CD4-positive, alpha-beta T cell (primary cell): ENCODE measurements around the gene ATP2B2. TPM values are rescaled to one million over a fixed set of nuclear protein-coding genes. Genes with fewer than 3 reads are reported as not detected.

Experiments used
- ATAC-seq: fragments of 200-7000 bp; cut with Tn5 transposase; one replicate; pipeline ENCODE4 v1.10.0; 2022; ENCODE audit warnings: mild to moderate bottlenecking; ENCODE audit not compliant: poor library complexity
- CTCF ChIA-PET: fragments of 350-600 bp; sonication (Branson Sonifier 250); formaldehyde crosslinking; loops from one replicate; lab custom pipeline; 2021; ENCODE audit warnings: antibody characterized with exemption, inconsistent platforms; lab: Charles Lee
- POLR2A ChIA-PET: fragments of 350-600 bp; sonication (Branson Sonifier 250); formaldehyde crosslinking; loops from one replicate; lab custom pipeline; 2021; ENCODE audit warnings: antibody characterized with exemption, inconsistent platforms; lab: Charles Lee
- DNase-seq, 14 experiments: peaks; one replicate each; pipeline ENCODE4 v3.0.0-alpha.2; 2013 to 2020; ENCODE audit warnings: mixed read lengths in 2 of 14
- H3K27ac ChIP-seq, 2 donors: one replicate each; pipeline versions ENCODE4 v1.5.1 to v1.7.0; 2013; ENCODE audit warnings: low read length in 2 of 2, low read depth in 1 of 2, mild to moderate bottlenecking in 1 of 2
- H3K27me3 ChIP-seq, 2 experiments: 1 replicate in 1 of 2; 2 replicates in 1 of 2; pipeline versions ENCODE4 v1.6.1 to v1.7.0; 2013; ENCODE audit warnings: low read length in 2 of 2, control low read depth in 1 of 2, mild to moderate bottlenecking in 1 of 2, moderate library complexity in 1 of 2; ENCODE audit not compliant: insufficient read depth in 2 of 2, control insufficient read depth in 1 of 2
- H3K36me3 ChIP-seq: one replicate; pipeline ENCODE4 v1.6.1; 2013; ENCODE audit warnings: low read length, control low read depth; ENCODE audit not compliant: insufficient read depth
- H3K4me1 ChIP-seq: one replicate; pipeline ENCODE4 v1.6.1; 2013; ENCODE audit warnings: low read length, control low read depth; ENCODE audit not compliant: insufficient read depth
- H3K4me3 ChIP-seq: one replicate; pipeline ENCODE4 v1.5.1; 2013; ENCODE audit warnings: mild to moderate bottlenecking, low read length, moderate library complexity
- H3K9me3 ChIP-seq, 2 experiments: 1 replicate in 1 of 2; 2 replicates in 1 of 2; pipeline versions ENCODE4 v1.6.1 to v1.7.0; 2013; ENCODE audit warnings: low read length in 2 of 2, mild to moderate bottlenecking in 2 of 2, control low read depth in 1 of 2, moderate library complexity in 1 of 2; ENCODE audit not compliant: control insufficient read depth in 1 of 2, insufficient read depth in 1 of 2
- H3K27ac Mint-ChIP-seq: one replicate; pipeline ENCODE4 v1.8.0; 2020; ENCODE audit warnings: mixed read lengths
- H3K27me3 Mint-ChIP-seq: one replicate; pipeline ENCODE4 v1.8.0; 2021; ENCODE audit warnings: mixed read lengths
- H3K36me3 Mint-ChIP-seq: one replicate; pipeline ENCODE4 v1.8.0; 2021; ENCODE audit warnings: low read depth, mixed read lengths
- H3K4me1 Mint-ChIP-seq: one replicate; pipeline ENCODE4 v1.8.0; 2021; ENCODE audit warnings: low read depth, mixed read lengths
- H3K4me3 Mint-ChIP-seq: one replicate; pipeline ENCODE4 v1.8.0; 2020; ENCODE audit warnings: mild to moderate bottlenecking, mixed read lengths
- H3K9me3 Mint-ChIP-seq: one replicate; pipeline ENCODE4 v1.8.0; 2020; ENCODE audit warnings: mixed read lengths
- intact Hi-C, 2 experiments: fragments of 100-400 bp; cut with DNase I in 1 of 2; cut with micrococcal nuclease in 1 of 2; formaldehyde crosslinking; loops; one replicate each; pipeline versions ENCODE4 v1.15.1 to v1.9.0; 2023 to 2025; cut with DNase I, micrococcal nuclease
- total RNA-seq, 174 experiments: library from RNA in 2 of 174; stranded (reverse) in 2 of 174; gene quantifications; one replicate each; pipeline ENCODE4 v1.2.3 and lab custom pipeline; 2021 to 2026
- TF ChIP-seq, protein P1 (sequence below): fragments of 200-600 bp; IDR thresholded peaks from one replicate; pipeline ENCODE4 v1.8.0; 2022; ENCODE audit warnings: antibody characterized with exemption, mild to moderate bottlenecking

The ATP2B2 gene
- total RNA-seq, 2 experiments from 2014 or later: not detected

DNA sequence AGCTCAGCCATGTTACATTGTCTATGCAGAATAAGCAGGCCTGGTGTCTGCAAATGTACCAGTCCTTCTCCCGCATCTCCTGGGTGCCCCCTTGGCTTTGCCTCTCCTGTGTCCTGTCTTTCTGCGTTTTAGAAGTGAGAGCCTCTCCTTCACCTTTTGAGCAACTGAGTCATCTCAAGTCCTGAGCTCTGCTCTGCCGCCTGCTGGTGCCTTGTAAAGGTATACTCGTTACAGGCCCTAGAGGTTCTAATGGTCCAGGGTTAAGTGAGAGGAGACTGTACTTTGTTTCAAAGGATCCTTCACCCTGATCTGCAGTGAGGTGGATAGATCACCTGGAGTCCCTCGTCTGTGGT, 225.2 kb downstream of the ATP2B2 start:
- peak in 3 of 14 experiments; percentile 23 to 36 (median 28) for DNase-seq
- Mint-ChIP-seq H3K9me3 (no peaks in the 10 kb centered on the region), H3K4me3 (no peak overlapping the region), H3K4me1 (peaks cover 54% of the 10 kb centered on the region), H3K27ac (peak overlapping the region; percentile 63), H3K36me3 (peaks cover 76% of the 10 kb centered on the region), H3K27me3 (no peaks in the 10 kb centered on the region)
- TF ChIP-seq, protein P1, sequence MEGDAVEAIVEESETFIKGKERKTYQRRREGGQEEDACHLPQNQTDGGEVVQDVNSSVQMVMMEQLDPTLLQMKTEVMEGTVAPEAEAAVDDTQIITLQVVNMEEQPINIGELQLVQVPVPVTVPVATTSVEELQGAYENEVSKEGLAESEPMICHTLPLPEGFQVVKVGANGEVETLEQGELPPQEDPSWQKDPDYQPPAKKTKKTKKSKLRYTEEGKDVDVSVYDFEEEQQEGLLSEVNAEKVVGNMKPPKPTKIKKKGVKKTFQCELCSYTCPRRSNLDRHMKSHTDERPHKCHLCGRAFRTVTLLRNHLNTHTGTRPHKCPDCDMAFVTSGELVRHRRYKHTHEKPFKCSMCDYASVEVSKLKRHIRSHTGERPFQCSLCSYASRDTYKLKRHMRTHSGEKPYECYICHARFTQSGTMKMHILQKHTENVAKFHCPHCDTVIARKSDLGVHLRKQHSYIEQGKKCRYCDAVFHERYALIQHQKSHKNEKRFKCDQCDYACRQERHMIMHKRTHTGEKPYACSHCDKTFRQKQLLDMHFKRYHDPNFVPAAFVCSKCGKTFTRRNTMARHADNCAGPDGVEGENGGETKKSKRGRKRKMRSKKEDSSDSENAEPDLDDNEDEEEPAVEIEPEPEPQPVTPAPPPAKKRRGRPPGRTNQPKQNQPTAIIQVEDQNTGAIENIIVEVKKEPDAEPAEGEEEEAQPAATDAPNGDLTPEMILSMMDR: no peak
- CTCF ChIA-PET: interaction anchor here (1.3 kb wide), 1 partner anchor 77 kb away, joined by 3 read pairs; no protein-coding TSS in a partner anchor
- POLR2A ChIA-PET: interaction anchor here (0.8 to 1.1 kb wide), 3 partner anchors 10 to 86 kb away, joined by 3 read pairs; no protein-coding TSS in a partner anchor
- H3K27me3 ChIP-seq: no peaks in the 10 kb centered on the region
- H3K9me3 ChIP-seq: no peaks in the 10 kb centered on the region
- H3K27ac ChIP-seq: no peak overlapping the region
- no peak for ATAC-seq
- peaks cover 71% of the 10 kb centered on the region for H3K36me3 ChIP-seq
- no peak overlapping the region for H3K4me3 ChIP-seq
- H3K4me1 ChIP-seq: peaks cover 27% of the 10 kb centered on the region
- intact Hi-C loops: loop anchor here (10.0 kb wide), 3 partner anchors 295 to 435 kb away; partner anchors contain the start of genes CRELD1 (in 1 of the 2), EMC3 (in 1 of the 2) and RPUSD3 (in 1 of the 2)

DNA sequence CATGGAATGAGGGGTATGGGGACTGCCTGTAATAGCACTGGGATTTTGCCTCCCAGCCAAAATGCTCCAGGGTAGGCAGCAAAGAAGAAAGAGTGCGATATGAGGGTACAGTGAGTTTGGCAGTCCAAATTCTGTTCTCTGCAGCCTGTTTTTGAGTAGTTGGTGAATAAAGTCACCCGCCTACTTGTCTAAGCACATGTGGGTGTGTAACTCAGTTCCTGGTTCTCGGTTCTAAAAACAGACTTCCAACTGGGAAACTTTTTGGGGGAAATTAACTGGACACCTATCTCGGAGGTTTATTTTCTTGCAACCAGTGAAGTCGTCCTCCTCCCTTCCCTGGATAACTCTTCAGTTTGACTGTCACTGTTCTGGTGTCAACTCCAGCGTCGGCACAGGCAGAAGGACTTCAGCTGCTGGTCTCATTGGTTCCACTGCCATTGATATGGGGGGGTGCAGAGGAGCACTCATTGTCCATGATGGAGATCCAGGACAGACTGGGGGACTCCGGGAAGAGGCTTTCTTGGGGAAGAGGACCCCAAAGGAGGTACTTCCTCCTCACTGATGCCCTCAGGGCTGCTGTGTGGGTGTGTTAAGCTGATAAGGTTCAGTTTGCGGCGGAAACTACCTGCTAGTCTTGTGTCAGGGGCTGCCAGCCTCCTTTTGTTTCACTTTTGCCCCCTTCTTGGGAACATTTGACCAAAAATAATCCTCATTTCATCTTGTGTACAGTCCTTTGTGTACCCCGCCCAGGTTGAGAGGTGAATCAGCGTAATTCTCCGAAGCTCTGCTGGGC, 225.8 kb downstream of the ATP2B2 start:
- TF ChIP-seq, protein P1: no peak
- peaks cover 75% of the 10 kb centered on the region for H3K36me3 ChIP-seq
- Mint-ChIP-seq H3K4me3 (no peak overlapping the region), H3K27ac (peak overlapping the region; percentile 63), H3K36me3 (peaks cover 78% of the 10 kb centered on the region), H3K27me3 (no peaks in the 10 kb centered on the region), H3K9me3 (no peaks in the 10 kb centered on the region), H3K4me1 (peaks cover 49% of the 10 kb centered on the region)
- ATAC-seq (no peak), DNase-seq (no peak)
- H3K9me3 ChIP-seq: no peaks in the 10 kb centered on the region
- H3K4me3 ChIP-seq: no peak overlapping the region
- ChIA-PET CTCF (interaction anchor here (1.3 kb wide), 1 partner anchor 76 kb away, joined by 3 read pairs; no protein-coding TSS in a partner anchor), POLR2A (interaction anchor here (0.8 to 1.1 kb wide), 4 partner anchors 11 to 86 kb away, joined by 3 to 5 read pairs (median 3); no protein-coding TSS in a partner anchor)
- intact Hi-C loops: loop anchor here (10.0 kb wide), 3 partner anchors 295 to 435 kb away; partner anchors contain the start of genes CRELD1 (in 1 of the 2), EMC3 (in 1 of the 2) and RPUSD3 (in 1 of the 2)
- H3K27me3 ChIP-seq: no peaks in the 10 kb centered on the region
- H3K27ac ChIP-seq: no peak overlapping the region
- H3K4me1 ChIP-seq: peaks cover 23% of the 10 kb centered on the region

DNA sequence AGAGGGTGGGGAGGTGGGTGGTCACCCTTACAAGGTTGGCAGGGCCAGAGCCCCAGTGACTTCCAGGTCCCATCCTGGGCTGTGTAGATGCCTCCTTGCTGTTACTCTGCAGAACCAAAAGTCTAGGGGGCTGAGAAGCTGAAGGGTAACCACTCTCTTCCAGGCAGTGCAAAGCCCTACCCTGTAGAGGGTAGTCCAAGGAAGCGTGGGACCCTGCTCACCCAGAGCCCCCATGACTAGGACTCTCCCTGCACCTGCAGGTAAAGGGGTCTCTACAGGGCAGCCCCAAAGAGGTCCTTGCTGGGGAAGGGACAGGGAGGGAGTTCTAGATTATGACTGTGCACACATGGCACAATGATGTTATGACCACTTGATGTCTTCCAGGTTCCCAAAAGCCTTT, 226.9 kb downstream of the ATP2B2 start:
- POLR2A ChIA-PET: interaction anchor here (1.1 kb wide), 1 partner anchor 15 kb away, joined by 5 read pairs; no protein-coding TSS in a partner anchor
- peaks cover 84% of the 10 kb centered on the region for H3K36me3 Mint-ChIP-seq
- TF ChIP-seq, protein P1: no peak
- peaks cover 21% of the 10 kb centered on the region for H3K4me1 ChIP-seq
- H3K4me1 Mint-ChIP-seq: peaks cover 49% of the 10 kb centered on the region
- H3K27ac ChIP-seq: no peak overlapping the region
- H3K27me3 ChIP-seq: no peaks in the 10 kb centered on the region
- peaks cover 78% of the 10 kb centered on the region for H3K36me3 ChIP-seq
- no peaks in the 10 kb centered on the region for H3K9me3 ChIP-seq
- ATAC-seq (no peak), DNase-seq (no peak)
- CTCF ChIA-PET: no interaction called here
- H3K4me3 ChIP-seq: no peak overlapping the region
- intact Hi-C loops: no loop called here
- H3K27me3 Mint-ChIP-seq: no peaks in the 10 kb centered on the region
- peak overlapping the region; percentile 63 for H3K27ac Mint-ChIP-seq
- H3K4me3 Mint-ChIP-seq: no peak overlapping the region
- no peaks in the 10 kb centered on the region for H3K9me3 Mint-ChIP-seq
